Aorta (tissue), 5 donors: ENCODE data around the gene RGS7. TPM values are rescaled to one million over a fixed set of nuclear protein-coding genes. Genes with fewer than 3 reads are reported as not detected.

ENCODE experiments used
- ATAC-seq: fragments of 200-7000 bp; cut with Tn5 transposase; one replicate; pipeline ENCODE4 v1.9.1; 2022; ENCODE audit warnings: moderate library complexity; ENCODE audit not compliant: low FRiP score
- DNase-seq, 2 donors: peaks; one replicate each; pipeline ENCODE4 v3.0.0-alpha.2; 2020
- H3K27ac ChIP-seq, 2 donors: one replicate each; pipeline ENCODE4 v1.5.1; 2013; ENCODE audit warnings: low read length in 2 of 2, mild to moderate bottlenecking in 2 of 2, moderate library complexity in 2 of 2, control low read depth in 1 of 2, inconsistent platforms in 1 of 2, low read depth in 1 of 2
- H3K27me3 ChIP-seq, 2 donors: one replicate each; pipeline ENCODE4 v1.6.1; 2013; ENCODE audit warnings: control low read depth in 1 of 2, low read length in 1 of 2, mild to moderate bottlenecking in 1 of 2, moderate library complexity in 1 of 2; ENCODE audit not compliant: insufficient read depth in 2 of 2, control insufficient read depth in 1 of 2
- H3K36me3 ChIP-seq, 2 donors: one replicate each; pipeline ENCODE4 v1.6.1; 2013; ENCODE audit warnings: control low read depth in 1 of 2, low read length in 1 of 2, mild to moderate bottlenecking in 1 of 2; ENCODE audit not compliant: insufficient read depth in 2 of 2, control insufficient read depth in 1 of 2
- H3K4me1 ChIP-seq, 2 donors: one replicate each; pipeline ENCODE4 v1.6.1; 2013; ENCODE audit warnings: low read length in 2 of 2, control low read depth in 1 of 2, mild to moderate bottlenecking in 1 of 2, moderate library complexity in 1 of 2; ENCODE audit not compliant: insufficient read depth in 2 of 2, control insufficient read depth in 1 of 2
- H3K4me3 ChIP-seq, 2 donors: one replicate each; pipeline ENCODE4 v1.5.1; 2013; ENCODE audit warnings: low read length in 2 of 2, control low read depth in 1 of 2, mild to moderate bottlenecking in 1 of 2
- H3K9me3 ChIP-seq: one replicate; pipeline ENCODE4 v1.6.1; 2013; ENCODE audit warnings: mild to moderate bottlenecking, low read length; ENCODE audit not compliant: control insufficient read depth
- WGBS, 2 donors: extraction: QIAGEN DNeasy Blood & Tissue Kit; methylation state at CpG; one replicate each; pipeline ENCODE4 v1.1.7; 2013; 5-methylcytosine and 5-hydroxymethylcytosine counted together
- intact Hi-C, 2 donors: fragments of 100-400 bp; cut with DNase I; formaldehyde crosslinking; loops; one replicate each; pipeline versions ENCODE4 v1.14.2 to v1.15.0; 2022
- polyA plus RNA-seq, 2 donors: library from polyadenylated mRNA; stranded (reverse); fragments of 200-250 nt; gene quantifications; one replicate each; pipeline ENCODE4 v1.2.3, GENCODE V29; 2013
- total RNA-seq, 2 donors: library from RNA; stranded (reverse); fragmentation: NEBNext Ultra II Directional; extraction: Animal tissue kit (Norgen Biotek cat#: 25700); gene quantifications; one replicate each; pipeline ENCODE4 v1.2.1, GENCODE V29; 2021
- donor health status: healthy with polysubstance abuse.
- donor health status: Bipolar disorder and iron deficiency.
- donor health status: DM: no; HTN: no; CAD: no.
- donor health status: DM: no; HTN: no; CAD: no.
- donor health status: DM: yes; HTN: yes; CAD: no.

The RGS7 gene
- total and polyA plus RNA-seq, 4 donors, result not detected

DNA sequence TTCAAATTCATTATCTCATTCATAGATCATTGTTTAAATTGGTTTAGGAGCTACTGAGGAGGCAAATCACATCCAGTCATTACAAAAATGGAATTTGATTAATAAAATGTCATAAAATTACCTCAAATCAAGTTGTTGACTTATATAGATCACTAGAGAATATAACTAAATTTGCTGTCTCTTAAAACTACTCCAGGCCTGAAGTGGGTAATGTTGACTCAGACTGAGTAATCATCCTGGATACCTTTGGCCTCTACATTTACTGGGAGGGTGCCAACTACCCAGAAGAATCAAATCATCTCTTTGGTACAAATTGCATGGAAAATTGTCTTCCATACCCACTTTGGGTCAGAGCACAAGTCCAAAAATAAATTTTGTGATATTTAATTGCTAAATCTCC lies 553.9 kb downstream of the RGS7 start:
- no peak for ATAC-seq
- Histone ChIP-seq H3K4me3 (no peak overlapping the region), H3K36me3 (no peaks in the 10 kb centered on the region), H3K9me3 (no peaks in the 10 kb centered on the region), H3K27ac (no peak overlapping the region), H3K27me3 (no peaks in the 10 kb centered on the region), H3K4me1 (no peaks in the 10 kb centered on the region)
- DNase-seq, result no peak
- intact Hi-C loops, result no loop called here

GRCh38 chr1:240802271-240802670 lies 554.7 kb downstream of the RGS7 start:
- no peak for DNase-seq
- no peak overlapping the region for H3K27ac ChIP-seq
- no peak for ATAC-seq
- H3K4me1 ChIP-seq, result no peaks in the 10 kb centered on the region
- 90 to 91% methylated on average over 2 of the region's 2 CpGs for WGBS, 2 donors
- no peaks in the 10 kb centered on the region for H3K27me3 ChIP-seq
- no peaks in the 10 kb centered on the region for H3K36me3 ChIP-seq
- intact Hi-C loops, result no loop called here
- no peak overlapping the region for H3K4me3 ChIP-seq
- no peaks in the 10 kb centered on the region for H3K9me3 ChIP-seq

DNA sequence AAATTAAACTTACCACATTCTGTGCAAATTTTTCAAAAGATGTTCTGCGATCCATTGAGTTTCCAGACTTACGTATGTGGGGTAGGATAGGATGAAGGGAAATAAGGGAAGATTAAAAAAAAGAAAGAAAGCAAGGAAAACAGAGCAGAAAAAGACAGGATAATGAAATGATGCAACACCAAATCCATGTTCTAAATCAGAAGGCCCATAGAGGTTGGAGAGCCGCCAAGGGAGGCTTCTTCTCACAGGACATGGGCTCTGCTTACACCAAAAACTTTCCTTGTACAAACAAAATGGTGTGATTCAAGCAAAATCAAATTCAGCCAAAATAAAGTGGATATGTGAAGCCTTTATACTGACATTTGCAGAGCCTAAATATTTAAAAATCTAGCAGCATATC lies 555.6 kb downstream of the RGS7 start:
- 88 to 92% methylated on average over 3 of the region's 3 CpGs for WGBS, 2 donors
- no peak for ATAC-seq
- intact Hi-C loops, result no loop called here

DNA sequence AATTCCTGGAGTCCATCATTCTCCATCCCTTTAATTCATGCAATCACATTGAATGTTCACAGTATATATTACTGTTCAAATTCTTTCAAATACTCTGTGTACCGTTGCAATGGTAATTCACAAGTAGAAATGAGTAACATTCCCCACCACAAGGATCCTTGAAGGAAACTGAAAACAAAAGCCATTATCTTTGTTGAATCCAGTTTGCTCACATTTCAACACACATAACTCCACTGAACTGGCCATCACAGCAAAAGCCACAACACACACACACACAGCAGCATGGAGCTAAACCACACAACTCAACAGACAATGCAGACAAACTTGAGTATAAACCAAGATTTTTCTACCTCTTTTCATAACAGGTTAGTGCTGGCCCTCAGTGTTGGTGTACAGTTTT lies 556.7 kb downstream of the RGS7 start:
- no peaks in the 10 kb centered on the region for H3K27me3 ChIP-seq
- H3K4me1 ChIP-seq, result no peaks in the 10 kb centered on the region
- no peak overlapping the region for H3K4me3 ChIP-seq
- no peak for ATAC-seq
- no peaks in the 10 kb centered on the region for H3K36me3 ChIP-seq
- 40 to 67% methylated on average over 1 of the region's 1 CpG for WGBS, 2 donors
- intact Hi-C loops, result no loop called here
- no peak overlapping the region for H3K27ac ChIP-seq
- DNase-seq, result no peak
- H3K9me3 ChIP-seq, result no peaks in the 10 kb centered on the region

More for the DNA sequence above, 555.6 kb downstream of the RGS7 start:
- Histone ChIP-seq H3K4me1 (no peaks in the 10 kb centered on the region), H3K27me3 (no peaks in the 10 kb centered on the region), H3K4me3 (no peak overlapping the region), H3K9me3 (no peaks in the 10 kb centered on the region), H3K36me3 (no peaks in the 10 kb centered on the region), H3K27ac (no peak overlapping the region)
- DNase-seq, result no peak

GRCh38 chr1:240797050-240797449 lies 560.0 kb downstream of the RGS7 start:
- ATAC-seq, result no peak

GRCh38 chr1:240794046-240794843 lies 562.8 kb downstream of the RGS7 start:
- H3K4me1 ChIP-seq, result no peaks in the 10 kb centered on the region
- no peaks in the 10 kb centered on the region for H3K36me3 ChIP-seq
- ATAC-seq, result no peak
- H3K27ac ChIP-seq, result no peak overlapping the region
- 74 to 80% methylated on average over 5 to 6 of the region's 6 CpGs for WGBS, 2 donors
- intact Hi-C loops, result no loop called here
- H3K27me3 ChIP-seq, result no peaks in the 10 kb centered on the region
- DNase-seq, result no peak
- peaks cover 1% of the 10 kb centered on the region for H3K9me3 ChIP-seq
- no peak overlapping the region for H3K4me3 ChIP-seq

More at GRCh38 chr1:240797050-240797449, 560.0 kb downstream of the RGS7 start:
- H3K9me3 ChIP-seq, result peaks cover 1% of the 10 kb centered on the region
- no peaks in the 10 kb centered on the region for H3K4me1 ChIP-seq
- no peaks in the 10 kb centered on the region for H3K27me3 ChIP-seq
- WGBS, 2 donors, result 75 to 81% methylated on average over 1 of the region's 1 CpG
- no peak overlapping the region for H3K27ac ChIP-seq
- no peaks in the 10 kb centered on the region for H3K36me3 ChIP-seq
- intact Hi-C loops, result no loop called here
- no peak for DNase-seq
- H3K4me3 ChIP-seq, result no peak overlapping the region

DNA sequence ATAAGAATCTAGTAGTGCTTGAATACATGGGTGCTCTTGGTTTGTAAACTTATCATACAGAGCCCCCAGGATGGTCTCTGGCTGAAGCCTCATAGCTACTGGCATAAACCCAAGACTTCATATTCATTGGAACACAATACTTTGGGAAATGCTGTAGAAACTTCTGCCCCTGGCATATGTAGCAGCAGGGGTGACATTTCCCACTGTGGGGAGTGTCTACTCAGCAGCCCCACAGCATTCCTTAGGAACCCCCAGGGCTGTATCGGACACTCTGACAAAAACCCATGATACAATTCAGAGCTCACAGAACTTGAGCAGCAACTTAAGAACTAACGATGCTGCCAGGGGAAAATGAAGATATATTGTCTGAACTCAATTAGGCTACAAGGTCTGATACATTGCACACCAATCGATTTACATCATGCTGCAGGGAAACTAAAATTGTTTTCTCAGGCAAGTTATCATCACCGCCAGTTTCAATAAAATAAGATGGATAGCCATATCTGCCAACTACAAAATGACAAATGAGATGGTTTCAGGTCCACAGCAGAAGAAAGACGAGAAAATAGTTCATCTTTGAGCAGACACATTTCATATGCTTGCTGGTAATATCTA lies 564.0 kb downstream of the RGS7 start:
- intact Hi-C loops, result no loop called here
- ATAC-seq, result no peak
- no peaks in the 10 kb centered on the region for H3K27me3 ChIP-seq
- H3K36me3 ChIP-seq, result no peaks in the 10 kb centered on the region
- H3K27ac ChIP-seq, result no peak overlapping the region
- 45 to 56% methylated on average over 5 of the region's 5 CpGs for WGBS, 2 donors
- no peaks in the 10 kb centered on the region for H3K4me1 ChIP-seq
- H3K4me3 ChIP-seq, result no peak overlapping the region
- DNase-seq, result no peak
- H3K9me3 ChIP-seq, result peaks cover 1% of the 10 kb centered on the region

DNA sequence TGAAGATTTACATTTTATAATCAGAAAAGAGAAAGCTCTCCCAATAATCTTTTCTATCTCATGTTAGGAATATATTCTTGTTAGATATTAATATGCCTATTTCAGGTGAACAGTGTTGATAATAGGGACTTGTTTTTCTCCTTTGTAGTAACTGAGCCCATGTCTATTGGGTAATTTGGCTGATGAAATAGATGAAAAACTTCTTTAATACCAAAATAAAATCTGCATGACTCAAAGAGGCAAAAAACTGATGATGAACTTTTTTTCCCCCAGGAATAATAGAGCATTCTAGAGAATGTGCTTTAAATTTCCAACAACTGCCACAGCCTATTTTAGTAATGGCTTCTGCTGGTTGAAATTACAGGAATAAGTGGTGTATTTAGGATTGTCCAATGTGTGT lies 566.1 kb downstream of the RGS7 start:
- Histone ChIP-seq H3K9me3 (peaks cover 1% of the 10 kb centered on the region), H3K36me3 (no peaks in the 10 kb centered on the region), H3K4me1 (no peaks in the 10 kb centered on the region), H3K27ac (no peak overlapping the region), H3K27me3 (no peaks in the 10 kb centered on the region), H3K4me3 (no peak overlapping the region)
- intact Hi-C loops, result no loop called here
- DNase-seq (no peak), ATAC-seq (no peak)

DNA sequence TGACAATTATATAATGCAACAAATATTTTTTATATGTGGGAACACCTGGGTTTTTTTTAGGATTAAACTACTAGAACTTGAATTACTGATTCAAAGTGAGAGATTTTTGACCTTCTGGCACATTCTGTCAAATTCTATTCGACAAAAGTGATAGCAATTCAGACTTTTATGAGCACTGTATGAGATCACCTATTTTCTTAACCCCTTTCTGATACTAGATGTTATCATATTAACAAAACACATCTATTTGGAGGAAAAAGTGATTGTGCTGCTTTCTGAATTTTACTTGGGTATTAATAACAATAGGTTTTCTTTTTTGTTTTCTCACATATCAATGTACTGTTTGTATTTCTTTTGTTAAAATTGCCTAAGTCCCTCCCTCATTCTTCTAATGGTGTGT lies 570.1 kb downstream of the RGS7 start:
- Histone ChIP-seq H3K27ac (no peak overlapping the region), H3K27me3 (no peaks in the 10 kb centered on the region), H3K4me3 (no peak overlapping the region), H3K36me3 (no peaks in the 10 kb centered on the region), H3K4me1 (no peaks in the 10 kb centered on the region), H3K9me3 (no peaks in the 10 kb centered on the region)
- WGBS, 2 donors, result 5 to 11% methylated on average over 1 of the region's 1 CpG
- DNase-seq, result no peak
- ATAC-seq, result no peak
- intact Hi-C loops, result no loop called here
